ENCODE data around the gene TMPRSS3. TPM values are rescaled to one million over a fixed set of nuclear protein-coding genes. Genes with fewer than 3 reads are reported as not detected.

Gene TMPRSS3
- total and polyA plus RNA-seq, 2 donors (not counting 1 experiment from before 2014, with no cell fraction given) = 0.10 to 0.12 TPM

DNA sequence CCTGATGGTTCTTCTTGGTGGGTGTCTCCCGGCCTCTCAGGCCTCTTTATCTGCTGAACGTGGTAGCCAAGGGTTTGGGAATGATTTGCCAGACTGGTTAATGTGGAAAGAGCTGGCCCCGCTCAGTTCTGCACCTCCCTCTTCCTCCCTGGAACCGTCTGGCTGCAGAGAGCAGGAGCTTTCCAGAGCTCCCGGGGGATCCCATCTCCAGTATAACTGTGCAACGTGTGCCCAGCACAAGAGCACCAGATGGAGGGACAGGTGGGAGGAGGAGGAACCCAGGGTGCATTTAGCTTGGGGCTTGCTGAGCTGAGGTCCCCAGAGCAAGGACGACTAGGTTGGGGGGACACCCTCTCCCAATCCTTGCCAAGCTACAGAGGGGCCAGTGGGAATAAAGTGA, 34.6 kb downstream of the TMPRSS3 start:
- intact Hi-C loops (cut with micrococcal nuclease) = no loop called here
- DNase-seq (no peak), ATAC-seq (ENCODE audit: low read depth) (no peak)
- no peak overlapping the region for H3K9ac ChIP-seq (ENCODE audit: low read length)
- H2AFZ ChIP-seq (ENCODE audit: insufficient read depth, low read depth, low read length, poor library complexity, severe bottlenecking) = no peak overlapping the region
- ChIA-PET CTCF (interaction anchor here (0.7 to 1.8 kb wide), 2 partner anchors 93 to 175 kb away, joined by 3 to 11 read pairs; no protein-coding TSS in a partner anchor), POLR2A (no interaction called here)
- H3K4me1 ChIP-seq (ENCODE audit: control insufficient read depth in 2 of 2, insufficient read depth in 2 of 2, low read length in 2 of 2) = no peaks in the 10 kb centered on the region
- H3K27me3 Mint-ChIP-seq = peaks cover 39% of the 10 kb centered on the region
- peaks cover 0 to 17% (median 4%) of the 10 kb centered on the region in 4 experiments for H3K27me3 ChIP-seq (replicated peaks in 1 of 4; ENCODE audit: control extremely low read depth in 1 of 4, control insufficient read depth in 3 of 4, insufficient read depth in 4 of 4, low read length in 3 of 4)
- H3K4me2 ChIP-seq (replicated peaks; ENCODE audit: low read depth, low read length, poor library complexity, severe bottlenecking) = no peak overlapping the region
- H3K4me3 ChIP-seq (ENCODE audit: control extremely low read depth in 1 of 5, extremely low read depth in 1 of 5, insufficient read depth in 1 of 5, low read depth in 2 of 5, low read length in 4 of 5) = no peak overlapping the region
- no peak for TF ChIP-seq EZH2 (IDR thresholded peaks at IDR 0.05; ENCODE audit: borderline replicate concordance, insufficient read depth, low read depth, low read length, poor library complexity, severe bottlenecking)
- TF ChIP-seq CTCF (IDR thresholded peaks at IDR 0.05) = no peak
- no peaks in the 10 kb centered on the region for H3K9me3 Mint-ChIP-seq (ENCODE audit: insufficient read depth)
- H3K27ac Mint-ChIP-seq = no peak overlapping the region
- no peaks in the 10 kb centered on the region for H4K20me1 ChIP-seq (ENCODE audit: control insufficient read depth, insufficient read depth, low read length, poor library complexity, severe bottlenecking)
- no peaks in the 10 kb centered on the region for H3K4me1 Mint-ChIP-seq
- no peaks in the 10 kb centered on the region for H3K79me2 ChIP-seq (ENCODE audit: control insufficient read depth, insufficient read depth, low read length)
- WGBS (ENCODE audit: insufficient coverage) = 43% methylated on average over 1 of the region's 7 CpGs
- peaks cover 0 to 22% (median 4%) of the 10 kb centered on the region in 3 donors for H3K9me3 ChIP-seq (ENCODE audit: control extremely low read depth in 1 of 3, control insufficient read depth in 2 of 3, insufficient read depth in 1 of 3, low read length in 2 of 3)
- H3K36me3 ChIP-seq (replicated peaks in 1 of 2; ENCODE audit: control extremely low read depth in 1 of 2, control insufficient read depth in 1 of 2, extremely low read depth in 1 of 2, insufficient read depth in 2 of 2, low read length in 1 of 2) = no peaks in the 10 kb centered on the region
- H3K27ac ChIP-seq (ENCODE audit: low read length in 2 of 2) = no peak overlapping the region
- H3K4me3 Mint-ChIP-seq = no peak overlapping the region

DNA sequence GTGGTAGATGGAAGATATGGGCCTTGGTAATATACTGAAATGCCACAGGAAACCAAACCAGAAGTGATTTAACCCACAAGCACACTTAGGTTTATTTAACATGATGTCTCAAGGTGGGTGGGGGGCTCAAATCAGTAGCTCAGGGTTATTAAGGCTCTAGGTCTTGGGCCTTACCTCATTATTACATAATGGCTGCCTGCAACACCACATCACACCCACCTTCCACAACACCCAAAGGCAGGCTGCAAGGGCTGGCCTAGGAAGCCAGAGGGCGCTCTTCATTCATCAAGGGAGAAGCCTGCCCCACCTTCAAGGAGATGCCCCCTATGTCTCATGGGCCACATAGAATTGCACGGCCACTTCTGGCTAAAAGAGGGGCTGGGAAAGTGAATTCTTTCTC, 35.5 kb downstream of the TMPRSS3 start:
- 100% methylated on average over 1 of the region's 2 CpGs for WGBS (ENCODE audit: insufficient coverage)
- H3K27me3 Mint-ChIP-seq = peaks cover 43% of the 10 kb centered on the region
- H3K4me3 ChIP-seq (ENCODE audit: control extremely low read depth in 1 of 5, extremely low read depth in 1 of 5, insufficient read depth in 1 of 5, low read depth in 2 of 5, low read length in 4 of 5) = no peak overlapping the region
- H3K27me3 ChIP-seq (replicated peaks in 1 of 4; ENCODE audit: control extremely low read depth in 1 of 4, control insufficient read depth in 3 of 4, insufficient read depth in 4 of 4, low read length in 3 of 4) = peaks cover 0 to 17% (median 4%) of the 10 kb centered on the region in 4 experiments
- ChIA-PET CTCF (interaction anchor here (1.8 kb wide), 1 partner anchor 176 kb away, joined by 11 read pairs; no protein-coding TSS in a partner anchor), POLR2A (no interaction called here)
- no peak overlapping the region for H3K4me2 ChIP-seq (replicated peaks; ENCODE audit: low read depth, low read length, poor library complexity, severe bottlenecking)
- peaks cover 4% of the 10 kb centered on the region for H3K9me3 Mint-ChIP-seq (ENCODE audit: insufficient read depth)
- no peak for DNase-seq
- H3K9me3 ChIP-seq (ENCODE audit: control extremely low read depth in 1 of 3, control insufficient read depth in 2 of 3, insufficient read depth in 1 of 3, low read length in 2 of 3) = peaks cover 2 to 26% (median 9%) of the 10 kb centered on the region in 3 donors
- H2AFZ ChIP-seq (ENCODE audit: insufficient read depth, low read depth, low read length, poor library complexity, severe bottlenecking) = no peak overlapping the region
- intact Hi-C loops (cut with micrococcal nuclease) = no loop called here
- H3K9ac ChIP-seq (ENCODE audit: low read length) = no peak overlapping the region
- H3K4me3 Mint-ChIP-seq = no peak overlapping the region
- no peak overlapping the region for H3K27ac Mint-ChIP-seq
- no peaks in the 10 kb centered on the region for H3K79me2 ChIP-seq (ENCODE audit: control insufficient read depth, insufficient read depth, low read length)
- no peaks in the 10 kb centered on the region for H3K36me3 ChIP-seq (replicated peaks in 1 of 2; ENCODE audit: control extremely low read depth in 1 of 2, control insufficient read depth in 1 of 2, extremely low read depth in 1 of 2, insufficient read depth in 2 of 2, low read length in 1 of 2)
- ATAC-seq (ENCODE audit: low read depth) = no peak
- no peaks in the 10 kb centered on the region for H3K4me1 Mint-ChIP-seq
- no peak overlapping the region for H3K27ac ChIP-seq (ENCODE audit: low read length in 2 of 2)
- no peaks in the 10 kb centered on the region for H3K4me1 ChIP-seq (ENCODE audit: control insufficient read depth in 2 of 2, insufficient read depth in 2 of 2, low read length in 2 of 2)
- no peaks in the 10 kb centered on the region for H4K20me1 ChIP-seq (ENCODE audit: control insufficient read depth, insufficient read depth, low read length, poor library complexity, severe bottlenecking)
- TF ChIP-seq EZH2 (IDR thresholded peaks at IDR 0.05; ENCODE audit: borderline replicate concordance, insufficient read depth, low read depth, low read length, poor library complexity, severe bottlenecking) = no peak
- TF ChIP-seq CTCF (IDR thresholded peaks at IDR 0.05) = no peak

All from B cell (primary cell).